HG02938 (cell line): Measurements from ENCODE around the gene PWP1.
"Not testable (repeated sequence)": the region's sequence is repeated elsewhere in the genome, so short reads cannot be mapped to it uniquely, and the experiment has no call there.

Experiments used
- ATAC-seq: cut with Tn5 transposase; IDR thresholded peaks from one replicate; pipeline ENCODE4 v1.9.1; 2021; ENCODE audit warnings: mild to moderate bottlenecking, moderate library complexity; ENCODE audit not compliant: unreplicated experiment

The PWP1 gene

DNA sequence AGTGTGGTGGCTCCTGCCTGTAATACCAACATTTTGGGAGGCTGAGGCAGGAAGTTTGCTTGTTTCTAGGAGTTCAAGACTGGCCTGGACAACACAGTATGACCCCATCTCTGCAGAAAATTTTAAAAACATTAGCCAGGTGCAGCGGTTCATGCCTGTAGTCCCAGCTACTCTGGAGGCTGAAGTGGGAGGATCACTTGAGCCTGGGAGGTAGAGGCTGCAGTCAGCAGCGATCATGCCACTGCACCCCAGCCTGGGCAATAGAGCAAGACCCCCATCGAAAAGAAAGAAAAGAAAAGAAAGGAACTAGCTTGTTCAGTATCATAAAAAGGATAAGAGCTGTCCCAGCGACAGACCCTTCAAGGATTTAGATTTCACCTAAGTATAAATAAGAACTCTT, 18.1 kb upstream of the PWP1 start:
- no peak for ATAC-seq

GRCh38 chr12:107668320-107669098, 17.1 kb upstream of the PWP1 start:
- no peak for ATAC-seq

GRCh38 chr12:107669946-107670345, 15.7 kb upstream of the PWP1 start:
- ATAC-seq: no peak

DNA sequence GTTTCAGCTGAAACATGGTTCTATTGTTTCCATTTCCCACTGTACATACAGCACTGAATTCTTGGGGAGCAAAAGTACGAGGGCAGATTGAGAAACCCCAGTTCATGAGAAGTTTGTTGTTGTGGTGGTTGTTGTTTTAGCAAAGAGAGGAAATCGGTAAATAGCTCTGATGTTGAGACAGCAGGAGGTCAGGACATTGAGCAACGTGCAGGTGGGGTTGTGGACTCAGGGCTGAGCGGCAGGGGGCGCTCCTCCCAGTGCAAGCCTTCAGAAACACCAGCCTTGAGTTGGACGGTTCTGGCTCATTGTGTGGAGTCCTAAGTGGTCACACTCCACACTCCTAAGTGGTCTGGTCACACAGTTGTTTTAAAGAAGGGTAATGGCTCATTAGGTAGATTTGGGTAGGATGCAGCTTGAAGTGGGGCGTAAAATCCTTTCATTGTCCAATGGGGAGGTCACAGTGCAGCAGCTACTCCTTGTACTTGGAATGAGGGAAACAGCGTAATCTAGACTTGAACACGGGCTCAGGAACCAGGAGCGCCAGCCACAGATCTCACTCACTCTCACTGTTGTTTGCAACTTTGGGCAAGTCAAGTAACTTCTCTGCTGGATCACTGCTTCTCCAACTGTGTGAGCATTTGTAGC, 14.5 kb upstream of the PWP1 start:
- ATAC-seq: no peak

DNA sequence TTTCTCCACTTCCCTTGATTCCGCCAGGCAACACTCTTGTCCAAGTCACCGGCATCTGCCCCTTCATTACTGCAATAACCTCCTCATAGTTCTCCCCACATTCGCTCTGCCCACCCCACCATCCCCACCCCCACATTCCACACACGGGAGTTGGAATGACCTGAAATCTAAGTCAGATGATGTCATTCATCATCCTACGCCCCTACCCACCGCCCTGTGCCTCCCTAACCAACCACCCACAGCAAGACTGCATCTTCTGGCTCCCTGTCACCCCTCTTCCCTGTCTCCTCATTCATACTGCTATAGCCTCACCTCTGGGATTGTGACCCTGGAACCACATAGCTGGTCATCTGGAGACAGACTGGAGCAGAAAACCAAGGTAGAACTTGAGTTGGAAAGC, 7.9 kb upstream of the PWP1 start:
- no peak for ATAC-seq

- ATAC-seq: no peak
These were observed 6.3 kb upstream of the PWP1 start for GRCh38 chr12:107679336-107679735.

GRCh38 chr12:107681455-107681835, 4.2 kb upstream of the PWP1 start:
- ATAC-seq: no peak

- ATAC-seq: no peak
These were observed 3.5 kb upstream of the PWP1 start for GRCh38 chr12:107681836-107682820.

DNA sequence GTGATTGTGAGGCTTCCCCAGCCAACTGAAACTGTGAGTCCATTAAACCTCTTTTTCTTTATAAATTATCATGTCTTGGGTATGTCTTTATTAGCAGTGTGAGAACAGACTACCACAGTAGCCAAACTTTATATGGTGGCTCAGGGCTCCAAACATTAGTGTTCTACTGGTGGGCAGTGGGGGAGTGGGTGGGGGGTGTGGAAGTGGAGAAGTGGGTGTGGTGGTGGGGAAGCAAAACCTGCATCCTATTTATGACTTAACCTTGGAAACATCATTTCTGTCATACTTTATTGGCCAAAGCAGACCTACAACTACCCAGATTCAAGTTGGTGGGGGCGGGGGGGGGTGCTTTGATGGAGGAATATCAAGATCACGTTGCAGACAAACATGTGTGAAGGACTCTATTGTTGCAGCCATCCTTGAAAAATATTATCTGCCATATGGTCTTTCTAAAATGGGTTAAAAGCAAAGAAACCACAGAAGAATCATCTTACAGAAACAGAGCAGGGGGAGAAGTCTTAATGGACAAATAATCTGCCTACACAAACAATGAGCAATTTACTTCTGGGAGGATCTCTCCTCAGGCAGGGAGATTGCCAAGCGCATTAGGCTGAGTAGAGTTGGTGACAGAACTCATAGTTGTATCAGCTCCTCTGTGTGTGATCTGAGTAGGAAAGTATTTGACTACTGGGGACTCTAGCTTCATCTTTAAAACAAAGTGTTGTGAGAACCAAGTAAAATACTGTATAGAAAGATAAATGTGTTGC, 1.4 kb upstream of the PWP1 start:
- no peak for ATAC-seq

GRCh38 chr12:107684990-107685359, 624 bp upstream of the PWP1 start:
- no peak for ATAC-seq

- ATAC-seq: not testable (repeated sequence)
These were observed 10.2 kb downstream of the PWP1 start for GRCh38 chr12:107695772-107696171.

- no peak for ATAC-seq
These were observed 16.5 kb downstream of the PWP1 start for GRCh38 chr12:107702106-107702505.

- ATAC-seq: no peak
These were observed 18.4 kb downstream of the PWP1 start for GRCh38 chr12:107704041-107704440.

- not testable (repeated sequence) for ATAC-seq
These were observed 19.9 kb downstream of the PWP1 start for GRCh38 chr12:107705522-107705921.

DNA sequence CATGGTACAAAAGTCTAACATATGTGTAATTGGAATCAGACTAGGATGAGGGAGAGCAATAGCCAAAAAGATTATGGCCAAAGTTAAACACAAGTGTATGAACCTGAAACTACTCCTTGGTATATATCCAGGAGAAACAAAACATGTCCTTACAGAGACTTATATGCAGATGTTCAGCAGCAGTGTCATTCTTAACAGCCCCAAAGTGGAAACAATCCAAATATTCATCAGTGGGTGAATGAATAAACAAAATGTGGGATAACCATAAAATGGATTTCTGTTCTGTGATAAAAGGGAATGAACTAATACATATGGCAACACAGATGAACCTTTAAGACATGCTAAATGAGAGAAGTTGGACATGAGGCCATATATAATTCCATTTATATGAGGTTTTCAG, 30.2 kb downstream of the PWP1 start:
- no peak for ATAC-seq

DNA sequence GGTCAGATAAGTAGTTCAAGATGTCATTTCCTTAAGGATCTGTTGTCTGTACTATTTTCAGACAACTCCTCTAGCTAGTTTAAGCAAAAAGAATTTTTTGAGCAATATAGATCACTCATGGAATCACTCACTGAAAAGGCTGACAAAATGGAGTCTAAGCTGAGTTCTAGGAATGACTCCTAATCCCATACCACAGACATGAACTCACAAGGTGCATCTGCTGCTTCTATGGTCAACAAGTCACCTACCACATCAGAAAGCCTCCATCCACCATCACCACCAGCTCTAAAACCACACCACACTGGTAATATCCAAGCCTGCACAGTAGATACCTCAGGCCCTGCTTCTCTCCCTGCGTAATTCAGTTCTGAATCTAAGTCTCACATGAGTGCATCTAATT, 33.0 kb downstream of the PWP1 start:
- no peak for ATAC-seq

GRCh38 chr12:107727327-107727726, 41.7 kb downstream of the PWP1 start:
- not testable (repeated sequence) for ATAC-seq

DNA sequence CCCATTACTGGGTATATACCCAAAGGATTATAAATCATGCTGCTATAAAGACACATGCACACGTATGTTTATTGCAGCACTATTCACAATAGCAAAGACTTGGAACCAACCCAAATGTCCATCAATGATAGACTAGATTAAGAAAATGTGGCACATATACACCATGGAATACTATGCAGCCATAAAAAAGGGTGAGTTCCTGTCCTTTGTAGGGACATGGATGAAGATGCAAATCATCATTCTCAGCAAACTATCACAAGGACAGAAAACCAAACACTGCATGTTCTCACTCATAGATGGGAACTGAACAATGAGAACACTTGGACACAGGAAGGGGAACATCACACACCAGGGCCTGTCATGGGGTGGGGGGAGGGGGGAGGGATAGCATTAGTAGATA, 42.1 kb downstream of the PWP1 start:
- not testable (repeated sequence) for ATAC-seq

DNA sequence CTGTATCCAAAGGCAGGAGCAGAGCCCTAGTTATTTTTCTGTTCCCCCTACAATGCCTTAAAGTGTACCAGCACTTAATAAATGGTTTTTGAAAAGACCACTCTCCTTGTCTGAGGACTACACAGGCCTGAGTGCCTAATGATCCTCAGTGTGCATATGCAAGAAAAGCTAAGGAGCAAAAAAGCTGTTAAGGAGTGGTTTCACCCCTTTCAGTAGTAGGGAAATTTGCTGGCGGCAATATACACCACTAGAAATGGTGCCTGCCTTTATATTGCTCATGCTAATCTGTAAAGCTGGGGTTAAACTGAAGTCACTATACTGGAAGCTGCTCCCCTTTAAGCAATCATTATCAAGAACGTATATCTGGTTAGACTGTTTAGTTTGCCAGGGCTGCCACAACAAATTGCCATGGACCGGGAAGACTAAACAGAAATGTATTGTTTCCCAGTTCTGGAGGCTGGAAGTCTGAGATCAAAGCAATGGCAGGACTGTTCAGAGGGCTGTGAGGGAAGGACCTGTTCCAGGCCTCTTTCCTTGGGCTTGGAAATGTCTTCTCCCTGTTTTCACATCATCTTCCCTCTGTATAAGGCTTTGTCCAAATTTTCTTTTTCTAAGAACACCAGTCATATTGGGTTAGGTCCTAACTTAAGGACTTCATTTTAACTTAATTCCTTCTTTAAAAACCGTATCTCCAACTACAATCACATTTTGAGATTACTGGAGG, 45.2 kb downstream of the PWP1 start:
- no peak for ATAC-seq

DNA sequence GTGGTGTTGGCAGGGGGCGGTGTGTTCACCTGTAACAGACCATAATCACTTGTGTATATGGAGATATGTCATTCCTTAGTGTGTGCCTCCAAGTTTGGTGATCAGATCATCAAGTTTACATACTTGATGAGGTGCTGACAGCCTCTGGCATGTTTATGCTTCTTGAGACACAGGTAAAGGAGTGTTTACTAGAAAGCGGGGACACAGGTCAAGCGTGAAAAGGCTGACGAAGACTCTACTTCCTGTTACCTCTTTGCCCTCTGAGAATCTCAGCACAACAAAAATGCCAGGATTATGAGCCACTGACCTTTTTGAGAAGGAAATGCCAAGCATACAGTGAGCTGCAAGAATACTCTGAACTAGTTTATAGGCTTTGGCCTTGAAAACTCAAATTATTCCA, 45.8 kb downstream of the PWP1 start:
- ATAC-seq: no peak
